ENCODE data around the gene C1QTNF5. TPM values are rescaled to one million over a fixed set of nuclear protein-coding genes. Genes with fewer than 3 reads are reported as not detected.

C1QTNF5 gene
- total and polyA plus RNA-seq, 7 donors = 3.2 to 12.0 (median 8.1) TPM

DNA sequence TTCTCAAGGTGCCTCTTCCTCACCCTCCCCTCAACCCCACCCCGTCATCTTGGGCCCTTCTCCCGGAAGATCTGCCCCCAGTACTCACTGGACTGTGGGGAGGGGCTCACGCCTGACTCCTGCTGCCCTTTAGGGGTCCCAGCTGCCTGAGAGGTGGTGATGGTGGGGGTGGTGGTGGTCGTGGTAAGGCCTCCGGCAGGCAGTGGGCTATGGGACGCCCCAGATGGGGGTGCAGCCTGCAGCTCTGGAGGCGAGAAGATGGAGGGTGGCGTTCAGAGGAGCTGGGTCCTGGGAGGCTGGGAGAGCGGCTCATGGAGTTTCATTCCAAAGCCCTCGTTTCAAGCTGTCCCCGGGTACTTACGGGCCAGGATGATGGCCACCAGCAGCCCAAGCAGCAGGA lies 5.0 kb upstream of the C1QTNF5 start:
- ATAC-seq = no peak
- Histone ChIP-seq H3K36me3 (ENCODE audit: insufficient read depth in 1 of 2, low read depth in 1 of 2) (no peaks in the 10 kb centered on the region), H3K27me3 (ENCODE audit: insufficient read depth in 3 of 3, low read length in 2 of 3) (peaks cover 0 to 4% (median 0%) of the 10 kb centered on the region in 3 donors), H3K4me3 (no peak overlapping the region), H3K4me1 (peaks cover 8% of the 10 kb centered on the region), H3K27ac (no peak overlapping the region), H3K9me3 (no peaks in the 10 kb centered on the region)
- no peak for DNase-seq
- WGBS, 3 donors = 85 to 97% (median 91%) methylated on average over 12 of the region's 12 CpGs
- intact Hi-C loops (cut with DNase I) = no loop called here
- TF ChIP-seq, protein P1, sequence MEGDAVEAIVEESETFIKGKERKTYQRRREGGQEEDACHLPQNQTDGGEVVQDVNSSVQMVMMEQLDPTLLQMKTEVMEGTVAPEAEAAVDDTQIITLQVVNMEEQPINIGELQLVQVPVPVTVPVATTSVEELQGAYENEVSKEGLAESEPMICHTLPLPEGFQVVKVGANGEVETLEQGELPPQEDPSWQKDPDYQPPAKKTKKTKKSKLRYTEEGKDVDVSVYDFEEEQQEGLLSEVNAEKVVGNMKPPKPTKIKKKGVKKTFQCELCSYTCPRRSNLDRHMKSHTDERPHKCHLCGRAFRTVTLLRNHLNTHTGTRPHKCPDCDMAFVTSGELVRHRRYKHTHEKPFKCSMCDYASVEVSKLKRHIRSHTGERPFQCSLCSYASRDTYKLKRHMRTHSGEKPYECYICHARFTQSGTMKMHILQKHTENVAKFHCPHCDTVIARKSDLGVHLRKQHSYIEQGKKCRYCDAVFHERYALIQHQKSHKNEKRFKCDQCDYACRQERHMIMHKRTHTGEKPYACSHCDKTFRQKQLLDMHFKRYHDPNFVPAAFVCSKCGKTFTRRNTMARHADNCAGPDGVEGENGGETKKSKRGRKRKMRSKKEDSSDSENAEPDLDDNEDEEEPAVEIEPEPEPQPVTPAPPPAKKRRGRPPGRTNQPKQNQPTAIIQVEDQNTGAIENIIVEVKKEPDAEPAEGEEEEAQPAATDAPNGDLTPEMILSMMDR (IDR thresholded peaks at IDR 0.05) = no peak

DNA sequence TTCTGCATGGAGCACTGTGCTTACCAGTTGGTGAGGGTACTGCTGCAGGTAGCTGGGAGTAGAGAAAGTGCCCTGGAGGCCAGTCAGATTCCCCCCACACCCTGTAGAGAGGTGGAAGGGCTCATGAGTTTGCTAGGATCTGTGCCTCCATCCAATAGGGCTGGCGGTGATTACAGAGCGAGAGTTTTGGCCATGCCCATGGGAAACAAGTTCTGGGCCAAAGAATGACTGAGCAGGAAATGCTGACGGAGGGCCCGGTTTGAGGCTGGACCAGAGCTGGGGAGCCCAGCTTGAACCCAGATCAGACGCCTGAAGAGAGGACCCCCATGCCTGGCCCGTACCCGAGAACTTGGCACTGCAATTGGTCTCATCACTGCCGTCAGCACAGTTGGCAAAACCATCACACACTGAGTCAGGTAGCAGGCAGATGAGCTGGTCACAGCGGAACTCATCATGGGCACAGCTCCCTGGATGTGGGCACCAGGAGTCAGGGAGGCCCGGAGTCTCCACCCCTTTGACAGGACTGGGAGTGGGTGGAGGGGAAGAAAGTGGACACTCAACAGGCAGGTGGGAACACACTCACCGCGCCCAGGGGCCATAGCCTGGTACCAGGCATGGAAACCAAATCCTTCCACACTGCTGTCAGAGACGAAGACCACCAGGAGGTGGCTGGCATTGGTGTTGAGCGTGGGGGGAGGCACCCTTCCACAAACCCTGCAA lies 3.8 kb upstream of the C1QTNF5 start:
- Histone ChIP-seq H3K36me3 (ENCODE audit: insufficient read depth in 1 of 2, low read depth in 1 of 2) (no peaks in the 10 kb centered on the region), H3K27ac (no peak overlapping the region), H3K9me3 (no peaks in the 10 kb centered on the region), H3K4me3 (no peak overlapping the region), H3K27me3 (ENCODE audit: insufficient read depth in 3 of 3, low read length in 2 of 3) (peaks cover 0 to 4% (median 0%) of the 10 kb centered on the region in 3 donors), H3K4me1 (peaks cover 17% of the 10 kb centered on the region)
- intact Hi-C loops (cut with DNase I) = no loop called here
- TF ChIP-seq, protein P1 (IDR thresholded peaks at IDR 0.05) = no peak
- no peak for DNase-seq
- ATAC-seq = no peak
- 57 to 68% (median 61%) methylated on average over 14 of the region's 14 CpGs for WGBS, 3 donors

DNA sequence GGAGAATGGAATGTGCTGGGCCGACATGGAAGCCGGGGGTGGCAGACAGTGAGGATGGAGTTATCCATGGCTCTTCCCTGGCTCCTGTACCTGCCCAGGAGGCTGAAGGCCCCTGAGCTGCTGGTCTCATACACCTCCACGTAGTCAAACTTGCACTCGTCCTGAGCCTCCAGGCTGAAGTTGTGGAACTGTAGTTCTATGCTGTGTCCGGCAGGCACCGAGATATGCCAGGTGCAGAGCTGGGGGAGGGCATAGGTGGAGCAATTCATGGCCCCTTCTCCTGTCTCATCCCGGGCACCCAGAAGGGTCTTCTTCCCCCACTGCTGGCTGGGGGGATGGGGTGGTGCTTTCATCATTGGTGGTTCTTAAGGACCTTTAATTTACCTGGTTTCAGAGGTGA lies 3.0 kb upstream of the C1QTNF5 start:
- Histone ChIP-seq H3K9me3 (no peaks in the 10 kb centered on the region), H3K4me3 (no peak overlapping the region), H3K36me3 (ENCODE audit: insufficient read depth in 1 of 2, low read depth in 1 of 2) (no peaks in the 10 kb centered on the region), H3K27me3 (ENCODE audit: insufficient read depth in 3 of 3, low read length in 2 of 3) (peaks cover 0 to 4% (median 0%) of the 10 kb centered on the region in 3 donors), H3K27ac (no peak overlapping the region), H3K4me1 (peaks cover 24% of the 10 kb centered on the region)
- WGBS, 3 donors = 89 to 91% (median 91%) methylated on average over 7 of the region's 7 CpGs
- ATAC-seq (no peak), DNase-seq (no peak)
- intact Hi-C loops (cut with DNase I) = no loop called here
- TF ChIP-seq, protein P1 (IDR thresholded peaks at IDR 0.05) = no peak

DNA sequence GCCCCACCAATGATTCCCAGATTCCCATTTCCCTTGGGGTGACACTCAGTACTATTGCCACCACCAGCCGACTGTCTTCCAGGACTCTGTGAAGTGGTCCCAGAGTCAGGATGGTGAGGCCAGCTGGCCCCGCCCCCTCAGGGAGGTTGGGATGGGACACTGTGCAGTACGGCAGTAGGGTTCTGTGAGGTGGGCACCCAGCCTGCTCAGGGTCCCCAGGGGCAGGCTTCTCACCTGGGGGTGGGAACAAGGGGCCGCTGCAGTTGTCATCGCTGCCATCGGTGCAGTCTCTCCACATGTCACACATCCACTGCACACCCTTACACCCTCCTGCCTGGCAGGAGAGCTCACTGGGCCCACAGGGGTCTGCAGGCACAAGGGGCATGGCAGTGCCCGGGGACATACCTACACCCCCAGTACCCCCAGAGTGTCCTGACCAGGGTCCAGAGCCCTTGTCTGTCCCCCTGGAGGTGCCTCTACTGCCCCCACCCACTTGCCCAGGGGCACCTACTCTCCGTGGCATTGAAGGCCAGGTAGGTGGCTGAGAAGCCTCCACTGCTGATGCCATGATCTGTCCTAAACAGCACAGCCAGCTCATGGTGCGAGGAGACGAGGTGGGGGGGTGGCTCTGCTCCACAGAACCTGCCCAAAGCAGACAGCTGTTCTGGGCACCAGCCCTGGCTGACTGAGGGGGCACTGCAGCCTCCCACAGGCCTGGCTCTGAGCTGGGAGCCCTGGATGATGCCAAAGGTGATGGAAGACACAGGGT lies 1.9 kb upstream of the C1QTNF5 start:
- intact Hi-C loops (cut with DNase I) = no loop called here
- Histone ChIP-seq H3K4me1 (peaks cover 35% of the 10 kb centered on the region), H3K27ac (no peak overlapping the region), H3K4me3 (no peak overlapping the region), H3K9me3 (no peaks in the 10 kb centered on the region), H3K27me3 (ENCODE audit: insufficient read depth in 3 of 3, low read length in 2 of 3) (peaks cover 0 to 4% (median 0%) of the 10 kb centered on the region in 3 donors), H3K36me3 (ENCODE audit: insufficient read depth in 1 of 2, low read depth in 1 of 2) (no peaks in the 10 kb centered on the region)
- DNase-seq (no peak), ATAC-seq (no peak)
- TF ChIP-seq, protein P1 (IDR thresholded peaks at IDR 0.05) = no peak
- 67 to 81% (median 80%) methylated on average over 9 to 10 of the region's 10 CpGs for WGBS, 3 donors
